Measurements from ENCODE around the gene SPATS2L. TPM values are rescaled to one million over a fixed set of nuclear protein-coding genes. Genes with fewer than 3 reads are reported as not detected.

SPATS2L gene
- total and polyA plus RNA-seq, 2 of the 13 experiments (the other 11 are each of a cell fraction or from before 2014, with no cell fraction given), result 154 to 212 TPM

DNA sequence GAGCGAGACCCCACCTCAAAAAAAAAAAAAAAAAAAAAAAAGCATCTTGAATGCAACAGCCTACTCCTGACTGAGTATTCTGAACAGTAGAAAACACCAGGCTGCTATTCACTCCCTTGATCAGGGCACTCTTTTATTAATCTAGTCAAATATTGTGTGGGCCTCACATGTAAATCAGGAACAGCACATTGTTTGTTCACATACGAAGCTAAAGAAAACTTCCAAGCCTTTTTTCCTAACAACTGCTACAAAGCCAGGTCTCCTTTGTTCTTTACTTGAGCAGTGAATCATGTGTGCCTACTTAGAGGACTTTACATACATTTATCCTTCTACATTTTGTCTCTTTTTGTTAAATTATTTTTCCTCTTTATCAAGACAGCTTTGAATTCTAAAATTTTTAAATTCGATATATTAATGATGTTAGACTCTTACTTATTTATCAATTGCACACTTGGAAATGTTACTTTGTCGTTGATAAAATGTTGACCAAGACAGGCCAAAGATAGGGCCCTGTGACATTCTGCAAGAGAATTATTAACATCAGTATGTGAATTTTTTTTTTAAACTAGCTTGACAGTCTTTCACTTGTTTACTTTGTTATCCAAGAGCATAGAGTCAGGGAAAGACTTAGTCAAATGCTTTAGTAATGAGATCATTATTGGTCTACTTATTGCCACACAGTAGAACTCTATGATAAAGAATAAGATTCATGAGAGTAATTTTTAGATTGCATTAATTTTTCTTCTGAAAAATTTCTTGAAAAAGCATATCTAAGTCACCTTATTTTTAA, 13.2 kb downstream of the SPATS2L start (continued):
- TF ChIP-seq, protein P1, sequence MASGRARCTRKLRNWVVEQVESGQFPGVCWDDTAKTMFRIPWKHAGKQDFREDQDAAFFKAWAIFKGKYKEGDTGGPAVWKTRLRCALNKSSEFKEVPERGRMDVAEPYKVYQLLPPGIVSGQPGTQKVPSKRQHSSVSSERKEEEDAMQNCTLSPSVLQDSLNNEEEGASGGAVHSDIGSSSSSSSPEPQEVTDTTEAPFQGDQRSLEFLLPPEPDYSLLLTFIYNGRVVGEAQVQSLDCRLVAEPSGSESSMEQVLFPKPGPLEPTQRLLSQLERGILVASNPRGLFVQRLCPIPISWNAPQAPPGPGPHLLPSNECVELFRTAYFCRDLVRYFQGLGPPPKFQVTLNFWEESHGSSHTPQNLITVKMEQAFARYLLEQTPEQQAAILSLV (CRISPR knock-in tag; IDR thresholded peaks at IDR 0.05; ENCODE audit: borderline replicate concordance), result no peak
- TF ChIP-seq SATB2 (CRISPR knock-in tag; IDR thresholded peaks at IDR 0.05) (no peak), MEF2D (CRISPR knock-in tag; IDR thresholded peaks at IDR 0.05) (0 out of 2 replicates have a peak, but pooled peaks have one; percentile 13), SETDB1 (CRISPR knock-in tag; IDR thresholded peaks at IDR 0.05; ENCODE audit: borderline replicate concordance) (no peak), EP300 (IDR thresholded peaks at IDR 0.05; ENCODE audit: low read depth in 2 of 2, low read length in 2 of 2) (peak in 1 of 2 experiments; percentile 92; a peak in 2 of 4 replicates), EP300 (CRISPR knock-in tag; IDR thresholded peaks at IDR 0.05; ENCODE audit: borderline replicate concordance) (0 out of 2 replicates have a peak, but pooled peaks have one; percentile 57), SIX4 (CRISPR knock-in tag; IDR thresholded peaks at IDR 0.05) (peak; percentile 82), CBX1 (IDR thresholded peaks at IDR 0.05; ENCODE audit: low read depth) (no peak), ZFP36L2 (CRISPR knock-in tag; IDR thresholded peaks at IDR 0.05) (no peak), ZNF839 (CRISPR knock-in tag; IDR thresholded peaks at IDR 0.05; ENCODE audit: borderline replicate concordance) (no peak), ZNF652 (CRISPR knock-in tag; IDR thresholded peaks at IDR 0.05; ENCODE audit: borderline replicate concordance, low read depth) (0 out of 2 replicates have a peak, but pooled peaks have one; percentile 27), LCORL (IDR thresholded peaks at IDR 0.05) (no peak), LCORL (CRISPR knock-in tag; IDR thresholded peaks at IDR 0.05) (no peak), MEIS1 (CRISPR knock-in tag; IDR thresholded peaks at IDR 0.05; ENCODE audit: borderline replicate concordance) (no peak), ZBTB21 (CRISPR knock-in tag; IDR thresholded peaks at IDR 0.05) (no peak), SMAD1 (CRISPR knock-in tag; IDR thresholded peaks at IDR 0.05; ENCODE audit: borderline replicate concordance, low read depth) (no peak), ZBTB1 (CRISPR knock-in tag; IDR thresholded peaks at IDR 0.05; ENCODE audit: borderline replicate concordance) (no peak), ARNT2 (CRISPR knock-in tag; IDR thresholded peaks at IDR 0.05; ENCODE audit: low read depth) (no peak), IRF2 (CRISPR knock-in tag; IDR thresholded peaks at IDR 0.05) (peak; percentile 29; the same call in 1 of the 2 replicates)
- TF ChIP-seq, protein P2, sequence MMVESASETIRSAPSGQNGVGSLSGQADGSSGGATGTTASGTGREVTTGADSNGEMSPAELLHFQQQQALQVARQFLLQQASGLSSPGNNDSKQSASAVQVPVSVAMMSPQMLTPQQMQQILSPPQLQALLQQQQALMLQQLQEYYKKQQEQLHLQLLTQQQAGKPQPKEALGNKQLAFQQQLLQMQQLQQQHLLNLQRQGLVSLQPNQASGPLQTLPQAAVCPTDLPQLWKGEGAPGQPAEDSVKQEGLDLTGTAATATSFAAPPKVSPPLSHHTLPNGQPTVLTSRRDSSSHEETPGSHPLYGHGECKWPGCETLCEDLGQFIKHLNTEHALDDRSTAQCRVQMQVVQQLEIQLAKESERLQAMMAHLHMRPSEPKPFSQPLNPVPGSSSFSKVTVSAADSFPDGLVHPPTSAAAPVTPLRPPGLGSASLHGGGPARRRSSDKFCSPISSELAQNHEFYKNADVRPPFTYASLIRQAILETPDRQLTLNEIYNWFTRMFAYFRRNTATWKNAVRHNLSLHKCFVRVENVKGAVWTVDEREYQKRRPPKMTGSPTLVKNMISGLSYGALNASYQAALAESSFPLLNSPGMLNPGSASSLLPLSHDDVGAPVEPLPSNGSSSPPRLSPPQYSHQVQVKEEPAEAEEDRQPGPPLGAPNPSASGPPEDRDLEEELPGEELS (CRISPR knock-in tag; IDR thresholded peaks at IDR 0.05), result peak; percentile 62
- TF ChIP-seq, protein P3, sequence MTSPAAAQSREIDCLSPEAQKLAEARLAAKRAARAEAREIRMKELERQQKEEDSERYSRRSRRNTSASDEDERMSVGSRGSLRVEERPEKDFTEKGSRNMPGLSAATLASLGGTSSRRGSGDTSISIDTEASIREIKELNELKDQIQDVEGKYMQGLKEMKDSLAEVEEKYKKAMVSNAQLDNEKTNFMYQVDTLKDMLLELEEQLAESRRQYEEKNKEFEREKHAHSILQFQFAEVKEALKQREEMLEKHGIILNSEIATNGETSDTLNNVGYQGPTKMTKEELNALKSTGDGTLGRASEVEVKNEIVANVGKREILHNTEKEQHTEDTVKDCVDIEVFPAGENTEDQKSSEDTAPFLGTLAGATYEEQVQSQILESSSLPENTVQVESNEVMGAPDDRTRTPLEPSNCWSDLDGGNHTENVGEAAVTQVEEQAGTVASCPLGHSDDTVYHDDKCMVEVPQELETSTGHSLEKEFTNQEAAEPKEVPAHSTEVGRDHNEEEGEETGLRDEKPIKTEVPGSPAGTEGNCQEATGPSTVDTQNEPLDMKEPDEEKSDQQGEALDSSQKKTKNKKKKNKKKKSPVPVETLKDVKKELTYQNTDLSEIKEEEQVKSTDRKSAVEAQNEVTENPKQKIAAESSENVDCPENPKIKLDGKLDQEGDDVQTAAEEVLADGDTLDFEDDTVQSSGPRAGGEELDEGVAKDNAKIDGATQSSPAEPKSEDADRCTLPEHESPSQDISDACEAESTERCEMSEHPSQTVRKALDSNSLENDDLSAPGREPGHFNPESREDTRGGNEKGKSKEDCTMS (CRISPR knock-in tag; conservative IDR thresholded peaks at IDR 0.05), result no peak
- TF ChIP-seq, protein P4, sequence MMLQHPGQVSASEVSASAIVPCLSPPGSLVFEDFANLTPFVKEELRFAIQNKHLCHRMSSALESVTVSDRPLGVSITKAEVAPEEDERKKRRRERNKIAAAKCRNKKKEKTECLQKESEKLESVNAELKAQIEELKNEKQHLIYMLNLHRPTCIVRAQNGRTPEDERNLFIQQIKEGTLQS (CRISPR knock-in tag; IDR thresholded peaks at IDR 0.05), result peak; percentile 95
- TF ChIP-seq, protein P5, sequence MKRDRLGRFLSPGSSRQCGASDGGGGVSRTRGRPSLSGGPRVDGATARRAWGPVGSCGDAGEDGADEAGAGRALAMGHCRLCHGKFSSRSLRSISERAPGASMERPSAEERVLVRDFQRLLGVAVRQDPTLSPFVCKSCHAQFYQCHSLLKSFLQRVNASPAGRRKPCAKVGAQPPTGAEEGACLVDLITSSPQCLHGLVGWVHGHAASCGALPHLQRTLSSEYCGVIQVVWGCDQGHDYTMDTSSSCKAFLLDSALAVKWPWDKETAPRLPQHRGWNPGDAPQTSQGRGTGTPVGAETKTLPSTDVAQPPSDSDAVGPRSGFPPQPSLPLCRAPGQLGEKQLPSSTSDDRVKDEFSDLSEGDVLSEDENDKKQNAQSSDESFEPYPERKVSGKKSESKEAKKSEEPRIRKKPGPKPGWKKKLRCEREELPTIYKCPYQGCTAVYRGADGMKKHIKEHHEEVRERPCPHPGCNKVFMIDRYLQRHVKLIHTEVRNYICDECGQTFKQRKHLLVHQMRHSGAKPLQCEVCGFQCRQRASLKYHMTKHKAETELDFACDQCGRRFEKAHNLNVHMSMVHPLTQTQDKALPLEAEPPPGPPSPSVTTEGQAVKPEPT (CRISPR knock-in tag; IDR thresholded peaks at IDR 0.05; ENCODE audit: low read depth), result no peak
